Skin epidermis (tissue), 12 donors: ENCODE data around the gene ASPSCR1.

Source experiments
- H3K27ac ChIP-seq, 21 experiments: fragments of 200-600 bp; sonication (generic) in 11 of 21; one replicate each; pipeline ENCODE4 v1.5.0; 2020; ENCODE audit warnings: mild to moderate bottlenecking in 3 of 21, inconsistent platforms in 2 of 21, moderate library complexity in 2 of 21
- H3K4me3 ChIP-seq, 7 experiments: fragments of 200-600 bp; sonication (generic) in 2 of 7; one replicate each; pipeline ENCODE4 v1.5.0; 2020; ENCODE audit warnings: inconsistent platforms in 2 of 7, mild to moderate bottlenecking in 2 of 7, moderate library complexity in 1 of 7

The ASPSCR1 gene, protein sequence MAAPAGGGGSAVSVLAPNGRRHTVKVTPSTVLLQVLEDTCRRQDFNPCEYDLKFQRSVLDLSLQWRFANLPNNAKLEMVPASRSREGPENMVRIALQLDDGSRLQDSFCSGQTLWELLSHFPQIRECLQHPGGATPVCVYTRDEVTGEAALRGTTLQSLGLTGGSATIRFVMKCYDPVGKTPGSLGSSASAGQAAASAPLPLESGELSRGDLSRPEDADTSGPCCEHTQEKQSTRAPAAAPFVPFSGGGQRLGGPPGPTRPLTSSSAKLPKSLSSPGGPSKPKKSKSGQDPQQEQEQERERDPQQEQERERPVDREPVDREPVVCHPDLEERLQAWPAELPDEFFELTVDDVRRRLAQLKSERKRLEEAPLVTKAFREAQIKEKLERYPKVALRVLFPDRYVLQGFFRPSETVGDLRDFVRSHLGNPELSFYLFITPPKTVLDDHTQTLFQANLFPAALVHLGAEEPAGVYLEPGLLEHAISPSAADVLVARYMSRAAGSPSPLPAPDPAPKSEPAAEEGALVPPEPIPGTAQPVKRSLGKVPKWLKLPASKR

DNA sequence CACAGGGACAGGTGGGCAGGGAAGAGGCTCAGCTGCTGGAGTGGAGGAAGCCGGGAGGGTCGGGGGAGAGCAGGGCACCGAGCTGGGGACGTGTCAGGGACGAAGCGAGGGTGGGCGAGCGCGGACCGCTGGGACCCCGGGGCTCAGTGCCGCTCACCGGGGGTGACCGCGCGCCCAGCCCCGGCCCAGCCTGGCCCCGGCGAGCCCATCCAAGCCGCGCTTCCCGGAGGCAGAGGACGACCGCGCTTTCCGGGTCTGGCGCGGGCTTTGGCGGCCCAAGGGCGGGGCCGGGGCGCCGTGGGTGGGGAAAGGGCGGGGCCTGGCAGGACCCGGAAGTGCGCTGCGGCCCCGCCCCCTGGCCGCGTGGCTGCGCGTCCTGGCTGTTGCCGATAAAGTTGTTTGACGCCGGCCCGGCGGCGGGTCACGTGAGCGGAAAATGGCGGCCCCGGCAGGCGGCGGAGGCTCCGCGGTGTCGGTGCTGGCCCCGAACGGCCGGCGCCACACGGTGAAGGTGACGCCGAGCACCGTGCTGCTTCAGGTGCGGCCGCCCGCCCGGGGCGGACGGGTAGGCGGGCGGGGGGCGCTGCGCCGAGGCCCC, at the start of gene ASPSCR1:
Gene ASPSCR1, plus strand, starts transcription at position 419 of the 598 bp plus-strand sequence. Its CDS starts 18 bp downstream, at position 437.
- peak within 1 kb of the TSS; percentile 51 to 96 (median 80) for H3K4me3 ChIP-seq
- peak within 1 kb of the TSS; percentile 69 to 98 (median 95) for H3K27ac ChIP-seq

DNA sequence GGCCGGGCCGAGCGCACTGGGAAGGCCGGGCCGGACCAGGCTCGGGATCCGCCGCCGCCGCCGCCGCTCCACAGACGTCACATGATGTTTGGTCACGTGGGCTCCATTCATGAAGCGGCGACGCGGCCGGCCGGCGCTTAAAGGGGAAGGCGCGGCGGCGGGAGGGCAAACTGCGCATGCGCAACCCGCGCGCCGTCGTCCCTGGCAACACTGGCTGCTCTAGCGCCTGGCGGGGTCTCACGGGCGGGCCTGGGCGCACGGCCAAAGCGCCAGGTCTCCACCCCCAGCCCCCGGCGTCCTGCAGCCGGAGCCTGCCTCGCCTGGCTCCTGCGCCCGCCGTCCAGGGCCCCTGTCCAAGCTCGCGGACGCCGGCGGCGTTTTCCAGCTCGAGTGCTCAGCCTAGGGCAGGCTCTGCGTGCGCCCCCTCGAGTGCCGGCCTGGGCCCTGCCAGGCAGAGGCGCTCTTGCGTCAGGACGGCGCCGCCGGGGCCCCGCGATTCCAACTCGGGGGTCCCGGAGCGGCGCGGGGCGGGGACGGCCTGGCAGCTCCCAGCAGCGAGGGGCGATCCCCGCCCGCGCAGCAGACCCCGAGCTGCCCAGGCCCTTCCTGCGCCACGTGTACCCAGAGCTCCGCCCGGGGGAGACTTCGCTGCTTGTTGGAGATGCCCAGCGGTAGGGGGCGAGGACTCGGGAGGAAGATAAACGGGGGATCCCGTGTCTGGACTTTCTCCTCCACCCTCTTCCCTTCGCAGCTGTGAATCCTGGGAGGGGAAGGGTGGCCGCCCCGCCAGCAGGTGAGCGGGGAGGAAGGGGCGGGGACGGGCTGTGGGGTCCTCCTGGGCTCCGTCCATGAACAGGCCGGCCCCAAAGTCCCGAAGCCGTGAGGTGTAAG, 49.5 kb upstream of the ASPSCR1 start, which contains the start of gene MAFG:
Gene MAFG, minus strand, starts transcription at position 83 of the 891 bp plus-strand sequence. CDS start 4,550 bp downstream, outside the sequence.
- H3K4me3 ChIP-seq, result peak within 1 kb of the TSS; percentile 71 to 97 (median 93)
- H3K27ac ChIP-seq, result peak within 1 kb of the TSS; percentile 82 to 98 (median 93)

DNA sequence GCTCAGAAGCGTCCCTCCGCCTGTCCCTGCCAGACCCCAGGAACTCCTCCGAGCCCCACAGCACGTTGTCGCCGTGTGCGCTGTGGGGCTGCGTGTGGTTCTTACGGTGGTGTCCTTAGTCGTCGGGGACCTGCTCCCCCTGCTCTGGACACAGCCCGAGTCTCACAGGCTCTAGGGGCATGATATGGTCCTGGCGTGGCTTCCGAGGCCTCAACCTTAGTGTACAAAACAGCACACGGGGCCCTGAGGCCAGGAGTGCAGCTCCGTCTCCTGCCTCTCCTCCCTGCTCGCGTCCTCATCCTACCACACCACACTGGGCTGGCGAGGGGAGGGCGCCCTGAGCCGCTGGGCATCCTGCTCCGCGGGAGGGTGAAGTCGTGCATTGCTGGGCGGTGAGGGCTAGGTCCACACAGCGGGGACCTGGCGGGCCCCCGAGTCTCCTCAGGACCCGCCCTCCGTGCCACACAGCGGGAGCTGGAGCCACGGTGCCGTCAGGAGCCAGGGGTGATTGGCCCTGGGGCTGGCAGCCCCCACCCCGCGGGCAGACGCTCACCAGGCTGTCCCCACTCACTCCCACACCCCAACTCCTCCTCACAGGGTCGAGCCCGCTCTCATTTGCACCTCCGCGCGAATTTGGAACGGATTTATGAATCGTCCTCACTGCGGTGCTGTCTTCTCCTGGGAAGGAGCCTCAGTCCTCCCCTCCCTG, 48.7 kb upstream of the ASPSCR1 start:
- H3K4me3 ChIP-seq, result peak overlapping the region; percentile 49 to 97 (median 93)
- H3K27ac ChIP-seq, result peak overlapping the region in 8 of 21 experiments; percentile 29 to 98 (median 62)

DNA sequence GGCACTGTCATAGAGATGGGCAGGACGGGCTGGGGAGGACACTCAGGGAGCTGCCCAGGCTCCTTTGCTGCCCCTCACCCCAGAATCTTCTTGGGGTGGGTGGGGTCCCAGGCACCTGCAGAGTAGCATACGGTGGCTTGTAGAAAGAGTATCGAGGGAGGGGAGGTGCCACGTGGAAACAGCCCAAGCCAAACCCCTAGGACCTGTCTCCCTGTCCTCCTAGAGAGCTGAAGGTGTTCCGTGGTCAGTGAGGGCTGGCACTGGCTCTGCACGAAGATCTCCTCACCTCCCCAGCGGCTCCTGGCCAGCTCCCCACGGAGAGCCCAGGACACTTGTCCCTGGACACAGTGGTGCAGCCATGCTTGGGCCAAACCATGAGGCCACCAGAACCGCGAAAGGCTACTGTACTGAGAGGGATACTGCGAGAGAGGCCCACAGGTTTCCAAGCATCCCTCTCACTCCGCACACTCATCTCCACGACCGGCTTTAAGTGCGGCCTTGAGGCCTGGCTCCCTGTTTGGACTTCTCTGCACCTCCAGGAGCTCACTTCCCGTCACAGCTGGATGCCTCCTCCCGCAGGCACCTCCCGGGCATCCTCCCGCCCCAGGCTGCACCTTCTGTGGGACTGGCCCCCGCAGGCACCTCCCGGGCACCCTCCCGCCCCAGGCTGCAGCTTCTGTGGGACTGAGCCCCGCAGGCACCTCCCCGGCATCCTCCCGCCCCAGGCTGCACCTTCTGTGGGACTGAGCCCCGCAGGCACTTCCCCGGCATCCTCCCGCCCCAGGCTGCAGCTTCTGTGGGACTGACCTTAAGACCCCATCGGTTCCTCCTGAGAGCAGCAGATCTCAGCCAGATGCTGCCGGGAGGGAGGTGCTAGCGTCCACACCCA, 47.9 kb upstream of the ASPSCR1 start:
- no peak overlapping the region for H3K4me3 ChIP-seq

DNA sequence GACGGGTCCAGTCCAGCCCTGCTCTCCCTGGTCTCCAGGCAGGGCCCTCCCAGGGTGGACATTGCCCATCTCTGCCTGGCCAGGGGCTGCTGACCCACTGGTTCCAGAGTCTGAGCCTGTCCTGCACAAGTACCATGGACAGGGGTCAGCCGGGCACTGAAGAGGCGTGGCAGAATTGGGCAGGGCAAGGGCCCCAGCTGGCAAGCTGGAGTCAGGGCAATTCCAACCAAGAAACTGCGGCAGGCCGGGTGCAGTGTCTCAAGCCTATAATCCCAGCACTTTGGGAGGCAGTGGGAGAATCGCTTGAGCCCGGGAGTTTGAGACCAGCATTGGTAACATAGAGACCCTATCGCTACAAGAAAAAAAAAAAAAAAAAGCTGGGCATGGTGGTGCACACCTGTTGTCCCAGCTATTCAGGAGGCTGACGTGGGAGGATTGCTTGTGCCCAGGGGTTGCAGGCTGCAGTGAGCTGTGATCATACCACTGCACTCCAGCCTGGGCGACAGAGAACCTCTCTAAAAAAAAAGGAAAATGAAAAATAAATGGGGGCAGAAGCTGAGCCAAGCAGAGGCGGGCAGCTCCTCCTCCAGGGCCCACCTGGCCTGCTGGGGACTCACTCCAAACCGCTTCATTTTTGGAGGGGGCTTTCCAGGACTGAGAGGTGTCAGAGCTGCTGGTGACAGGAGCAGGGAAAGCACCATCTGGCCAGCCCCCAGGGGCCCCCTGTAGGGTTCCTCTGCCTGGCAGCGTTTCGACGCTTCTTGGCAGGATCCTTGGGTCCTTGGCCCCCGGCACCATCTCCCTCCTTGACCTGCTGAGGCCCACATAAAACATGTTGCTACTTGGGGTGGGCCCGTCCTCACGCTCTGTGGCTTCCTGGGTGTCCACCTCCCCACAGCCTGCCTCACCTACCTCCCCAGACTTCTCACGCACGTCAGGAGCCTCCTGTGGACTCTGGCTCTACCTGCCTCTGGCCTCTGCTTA, 47.0 kb upstream of the ASPSCR1 start:
- Histone ChIP-seq H3K4me3 (no peak overlapping the region), H3K27ac (no peak overlapping the region)

More for the DNA sequence above, 47.9 kb upstream of the ASPSCR1 start:
- H3K27ac ChIP-seq, result no peak overlapping the region

DNA sequence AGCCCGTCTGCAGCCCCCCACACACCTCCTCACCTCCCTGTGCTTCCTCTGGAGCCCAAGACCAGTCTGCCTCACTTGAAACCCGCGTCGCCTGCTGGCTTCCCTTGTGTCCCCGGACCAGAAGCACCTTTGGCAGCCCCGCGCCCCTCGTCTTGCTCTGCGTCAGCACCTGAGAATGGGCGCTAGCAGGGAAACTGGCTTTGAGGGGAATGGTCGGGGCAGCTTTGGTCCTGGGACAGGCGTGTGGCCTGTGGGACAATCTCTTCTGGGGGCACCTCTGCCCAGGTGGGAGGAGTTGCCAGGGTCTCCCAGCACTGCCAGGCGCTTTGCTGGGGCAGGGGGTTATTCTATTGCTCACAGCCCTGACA, 46.3 kb upstream of the ASPSCR1 start:
- Histone ChIP-seq H3K4me3 (no peak overlapping the region), H3K27ac (no peak overlapping the region)

DNA sequence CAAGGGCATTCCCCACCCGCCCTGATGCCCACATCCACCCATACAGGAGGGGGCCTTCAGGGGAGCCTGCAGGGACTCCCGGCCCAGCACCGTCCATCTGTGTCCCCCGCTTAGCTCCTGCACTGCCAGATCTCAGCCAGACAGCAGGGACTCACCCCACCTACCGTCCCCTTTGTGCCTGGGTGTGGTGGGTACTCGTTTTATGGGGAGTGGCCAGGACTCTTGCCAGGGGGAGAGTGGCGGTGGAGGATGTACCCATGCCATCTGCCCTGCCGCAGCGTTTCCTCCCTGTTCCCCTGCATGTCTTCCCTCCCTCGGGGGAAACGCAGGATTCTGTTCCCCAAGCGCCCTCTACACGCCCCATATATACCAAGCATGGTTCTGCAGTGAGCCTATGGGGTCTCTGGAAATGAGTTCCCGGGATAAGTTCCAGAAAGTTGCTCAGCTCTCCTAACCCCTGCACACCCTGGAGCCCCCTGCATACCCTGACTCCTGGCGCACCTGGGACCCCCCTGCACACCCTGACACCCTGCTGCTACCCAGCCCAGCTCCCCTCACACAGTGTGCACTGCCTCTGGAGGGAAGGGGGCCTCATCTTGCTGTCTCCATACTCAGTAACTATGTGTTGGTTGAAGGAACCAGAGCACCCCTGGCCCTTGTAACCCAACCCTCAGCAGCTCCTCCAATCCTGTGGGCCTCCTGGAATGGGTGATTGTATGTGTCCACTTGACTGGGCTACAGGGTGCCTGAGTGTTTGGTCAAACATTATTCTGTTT, 45.7 kb upstream of the ASPSCR1 start:
- Histone ChIP-seq H3K4me3 (no peak overlapping the region), H3K27ac (no peak overlapping the region)

DNA sequence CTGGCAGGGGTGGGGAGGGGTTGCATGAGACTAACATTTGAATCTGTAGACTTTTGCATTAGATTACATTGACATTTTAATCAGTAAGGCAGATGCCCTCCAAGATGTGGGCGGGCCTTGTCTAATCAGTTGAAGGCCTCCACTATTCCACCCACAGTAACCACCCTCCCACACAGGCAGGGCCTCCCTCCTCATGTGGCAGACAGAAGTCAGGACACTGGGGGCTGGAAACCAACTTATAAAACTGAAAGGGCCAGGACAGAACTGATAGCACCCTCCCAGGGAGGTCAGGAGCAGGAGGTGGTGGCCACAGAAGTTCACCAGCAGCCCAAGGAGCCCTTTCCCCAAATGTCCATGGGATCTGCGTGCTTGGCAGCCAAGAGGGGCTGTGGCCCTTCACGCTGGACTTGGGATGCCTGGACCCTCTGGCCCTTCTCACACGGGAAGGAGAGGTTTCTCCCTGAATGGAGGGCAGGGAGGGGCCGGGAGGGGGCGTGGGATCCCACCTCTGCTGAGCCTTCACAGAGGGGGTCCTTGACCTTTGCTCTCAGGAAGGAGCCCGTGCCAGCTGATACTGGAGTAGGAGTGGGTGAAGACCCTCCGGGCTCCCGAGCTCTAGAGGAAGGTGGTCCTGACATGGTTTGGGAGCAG, 45.0 kb upstream of the ASPSCR1 start:
- no peak overlapping the region for H3K4me3 ChIP-seq

DNA sequence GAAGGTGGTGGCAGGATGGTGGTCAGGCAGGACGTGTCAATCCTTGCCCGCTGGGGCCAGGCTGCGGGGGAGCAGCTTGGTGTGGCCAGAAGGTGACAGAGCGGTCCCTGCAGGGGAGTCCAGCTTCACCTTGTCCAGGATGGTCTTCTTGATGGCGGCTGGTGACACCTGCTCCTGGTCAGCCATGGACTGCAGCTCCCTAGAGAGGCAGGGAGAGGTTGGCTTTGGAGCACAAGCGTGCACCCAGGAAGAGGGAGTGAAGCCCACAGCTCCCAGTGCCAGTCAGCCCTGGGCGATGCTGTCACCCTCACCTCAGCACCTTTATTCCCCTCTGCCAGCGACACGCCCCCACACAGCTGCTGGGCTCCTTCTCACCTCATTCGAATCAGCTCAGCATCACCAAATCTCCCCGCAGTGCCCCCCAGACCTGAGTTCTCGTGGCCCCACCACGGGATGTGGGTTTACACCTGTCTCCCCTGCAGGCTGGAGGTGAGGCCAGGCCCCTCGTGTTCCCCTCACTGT, 44.2 kb upstream of the ASPSCR1 start:
- no peak overlapping the region for H3K27ac ChIP-seq
- no peak overlapping the region for H3K4me3 ChIP-seq

More for the DNA sequence above, 45.0 kb upstream of the ASPSCR1 start:
- H3K27ac ChIP-seq, result no peak overlapping the region

DNA sequence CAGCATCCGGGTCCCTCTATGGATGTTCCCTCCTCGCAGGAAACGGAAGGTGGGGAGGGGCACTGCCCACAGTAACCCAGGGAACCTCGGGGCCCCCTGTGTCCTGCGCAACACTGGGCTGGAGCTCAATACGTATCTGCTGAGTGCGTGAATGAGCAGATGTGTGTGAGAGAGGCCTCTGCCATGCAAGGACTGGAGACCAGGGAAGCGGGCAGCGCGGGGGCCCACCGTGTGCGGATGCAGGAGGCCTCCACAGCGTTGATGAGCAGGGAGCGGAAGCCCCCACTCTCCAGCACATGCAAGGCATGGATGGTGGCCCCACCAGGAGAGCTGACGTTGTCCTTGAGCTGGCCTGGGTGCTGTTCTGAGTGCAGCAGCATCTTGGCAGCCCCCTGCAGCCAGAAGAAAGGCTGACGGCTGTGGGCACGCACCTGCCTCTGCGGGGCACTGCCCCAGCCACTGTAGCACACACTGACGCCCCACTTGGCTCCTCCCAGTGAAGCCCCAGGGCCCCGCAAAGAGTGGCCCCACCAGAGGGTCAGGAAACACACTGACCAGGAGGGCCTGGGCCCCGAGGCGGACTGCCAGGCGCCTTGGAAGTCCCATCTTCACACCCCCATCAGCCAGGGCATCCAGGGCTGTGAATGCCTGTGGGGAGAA, 43.2 kb upstream of the ASPSCR1 start:
- H3K4me3 ChIP-seq, result no peak overlapping the region
- no peak overlapping the region for H3K27ac ChIP-seq

DNA sequence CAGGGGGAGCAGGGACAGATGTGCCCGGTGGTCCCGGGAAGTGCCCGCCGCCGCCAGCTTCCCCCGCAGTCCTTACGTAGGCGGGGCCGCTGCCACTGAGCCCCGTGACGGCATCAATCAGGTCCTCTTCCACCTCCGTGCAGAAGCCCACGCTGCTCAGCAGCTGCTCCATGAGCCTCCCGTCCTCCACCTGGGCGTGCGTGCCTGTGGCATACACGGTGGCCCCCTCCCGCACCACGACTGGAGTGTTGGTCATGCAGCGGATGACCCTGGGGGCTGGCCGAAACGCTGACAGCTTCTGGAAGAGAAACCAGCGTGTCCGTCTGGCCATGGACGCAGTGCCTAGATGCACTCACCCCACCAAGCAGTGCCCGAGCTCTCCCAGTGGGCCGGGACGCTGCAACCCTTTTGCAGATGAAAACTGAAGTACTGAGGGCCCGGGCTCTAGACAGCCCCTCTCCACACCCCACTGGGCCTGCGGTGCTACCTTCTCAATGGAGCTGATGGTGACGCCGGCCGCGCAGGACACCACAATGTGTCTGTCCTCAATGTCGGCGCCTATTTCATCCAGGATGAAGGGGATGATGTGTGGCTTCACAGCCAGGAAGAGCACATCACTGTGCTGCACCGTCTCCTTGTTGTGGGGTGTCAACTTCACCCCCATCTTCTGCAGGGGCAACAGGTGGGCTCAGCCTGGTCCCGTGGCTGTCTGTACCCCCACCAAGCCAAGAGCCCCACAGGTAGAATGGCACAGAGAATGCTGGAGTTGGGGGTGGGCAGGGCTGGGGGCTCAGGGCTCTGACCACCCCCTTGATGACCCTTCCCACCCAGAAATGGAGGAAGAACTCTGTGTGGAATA, 42.4 kb upstream of the ASPSCR1 start:
- Histone ChIP-seq H3K4me3 (no peak overlapping the region), H3K27ac (no peak overlapping the region)

DNA sequence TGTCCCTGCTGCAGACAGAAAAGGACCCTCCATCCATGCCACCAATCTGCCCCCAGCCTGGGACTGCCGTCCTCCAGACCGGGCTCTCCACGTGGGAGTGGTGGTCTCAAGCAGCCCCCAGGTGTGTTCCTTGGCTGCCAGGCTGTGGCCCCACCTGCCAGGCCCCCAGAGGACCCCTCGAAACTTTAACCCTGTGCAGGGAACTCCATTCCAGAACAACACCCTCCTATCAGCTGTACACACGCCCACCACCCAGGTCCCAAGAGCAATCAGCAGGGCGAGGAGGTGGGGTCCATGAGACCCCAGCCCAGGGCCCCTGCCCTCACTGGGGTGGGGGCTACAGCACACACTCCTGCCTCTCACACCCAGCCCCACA, 41.7 kb upstream of the ASPSCR1 start:
- H3K4me3 ChIP-seq, result no peak overlapping the region
- H3K27ac ChIP-seq, result no peak overlapping the region

DNA sequence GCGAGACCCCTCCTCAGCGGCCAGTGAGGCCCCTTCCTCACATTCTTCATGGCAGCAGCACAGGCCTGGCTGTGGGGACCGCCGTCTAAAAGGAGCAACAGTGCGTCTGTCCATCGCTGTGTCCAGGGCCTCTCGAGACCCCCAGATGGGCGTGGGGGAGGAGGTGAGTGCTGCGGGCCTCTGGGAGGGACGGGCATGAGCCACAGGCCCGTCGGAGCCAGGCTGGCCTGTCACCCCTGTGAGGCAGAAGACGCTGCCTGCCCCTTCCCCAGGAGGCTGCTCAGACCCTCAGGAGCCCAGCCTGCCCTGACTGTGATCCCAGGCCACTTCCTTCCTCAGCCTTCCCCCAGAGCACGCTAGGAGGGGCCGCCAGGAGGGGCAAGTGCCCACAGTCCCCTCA, 38.2 kb upstream of the ASPSCR1 start:
- H3K27ac ChIP-seq, result no peak overlapping the region
- H3K4me3 ChIP-seq, result no peak overlapping the region

DNA sequence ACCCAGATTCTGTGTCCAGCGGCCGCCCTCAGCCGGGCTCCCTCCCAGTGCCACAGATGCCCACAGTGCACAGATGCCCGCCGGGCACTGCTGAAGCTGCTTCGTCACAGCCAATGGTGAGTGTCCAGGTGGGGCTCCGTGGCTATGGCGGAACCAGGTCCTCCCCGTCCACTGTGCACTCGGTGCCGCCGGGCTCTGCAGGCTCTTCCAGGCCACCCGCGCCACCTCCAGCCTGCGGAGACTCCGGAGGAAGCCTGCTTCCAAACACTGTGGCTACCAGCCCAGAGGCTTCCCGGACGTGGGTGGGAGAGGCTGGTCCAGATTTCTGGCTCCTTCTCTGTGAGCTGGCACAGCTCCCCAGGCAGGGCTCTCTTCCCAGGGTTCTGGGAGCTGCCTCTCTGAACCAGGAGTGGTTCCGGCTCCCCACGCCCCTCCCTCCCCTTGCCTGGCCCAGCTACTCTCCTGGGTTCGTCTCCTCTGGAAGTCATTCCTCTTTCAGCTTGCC, 37.5 kb upstream of the ASPSCR1 start:
- H3K27ac ChIP-seq, result peak overlapping the region in 1 of 21 experiments; percentile 10
- no peak overlapping the region for H3K4me3 ChIP-seq
